Activated CD8-positive, alpha-beta memory T cell treated with anti-CD3 and anti-CD28 coated beads, Interleukin-2, amount 10 ng/mL, durations not matched to agents 7 days and 5 days (primary cell): Measurements from ENCODE around the gene MDH2. TPM values are rescaled to one million over a fixed set of nuclear protein-coding genes. Genes with fewer than 3 reads are reported as not detected.
"Not testable (repeated sequence)": the region's sequence is repeated elsewhere in the genome, so short reads cannot be mapped to it uniquely, and the experiment has no call there.

ENCODE experiments used
- ATAC-seq: fragments of 150-1000 bp; cut with Tn5 transposase; one replicate; pipeline ENCODE4 v1.10.0; 2021; ENCODE audit warnings: moderate library complexity
- CTCF ChIA-PET: fragments of 350-600 bp; sonication (Branson Sonifier 250); formaldehyde crosslinking; loops from one replicate; lab custom pipeline; 2021; ENCODE audit warnings: antibody characterized with exemption; lab: Charles Lee
- DNase-seq: peaks from one replicate; pipeline ENCODE4 v3.0.0-alpha.2; 2020
- H3K27ac Mint-ChIP-seq: one replicate; pipeline ENCODE4 v1.8.0; 2021; ENCODE audit warnings: mild to moderate bottlenecking, mixed read lengths
- H3K27me3 Mint-ChIP-seq: one replicate; pipeline ENCODE4 v1.8.0; 2021; ENCODE audit warnings: mixed read lengths
- H3K36me3 Mint-ChIP-seq: one replicate; pipeline ENCODE4 v1.8.0; 2021; ENCODE audit warnings: mild to moderate bottlenecking, mixed read lengths
- H3K4me1 Mint-ChIP-seq: one replicate; pipeline ENCODE4 v1.8.0; 2021; ENCODE audit warnings: mixed read lengths
- H3K4me3 Mint-ChIP-seq: one replicate; pipeline ENCODE4 v1.8.0; 2021; ENCODE audit warnings: mild to moderate bottlenecking, moderate library complexity, mixed read lengths
- H3K9me3 Mint-ChIP-seq: one replicate; pipeline ENCODE4 v1.8.0; 2022; ENCODE audit warnings: low read depth, mixed read lengths
- total RNA-seq, 2 experiments: library from RNA; stranded (reverse); gene quantifications; one replicate each; pipeline ENCODE4 v1.2.3, GENCODE V29; 2021

Gene MDH2
- total RNA-seq, 2 experiments from 2014 or later, result 186 to 230 TPM

DNA sequence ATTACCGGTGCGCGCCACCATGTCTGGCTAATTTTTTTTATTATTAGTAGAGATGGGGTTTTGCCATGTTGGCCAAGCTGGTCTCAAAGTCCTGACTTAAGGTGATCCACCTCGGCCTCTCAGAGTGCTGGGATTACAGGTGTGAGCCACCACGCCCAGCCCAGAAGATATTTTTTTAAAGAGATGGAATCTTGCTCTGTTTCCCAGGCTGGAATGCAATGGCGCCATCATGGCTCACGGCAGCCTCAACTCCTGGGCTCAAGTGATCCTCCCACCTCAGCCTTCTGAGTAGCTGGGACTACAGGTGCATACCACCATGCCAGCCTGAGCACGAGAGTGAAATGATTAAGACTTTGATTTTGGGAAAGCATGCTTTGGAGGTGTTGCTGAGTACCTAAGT, 4.8 kb downstream of the MDH2 start:
- H3K36me3 Mint-ChIP-seq, result peaks cover 31% of the 10 kb centered on the region
- not testable (repeated sequence) for DNase-seq, H3K27ac Mint-ChIP-seq, H3K27me3 Mint-ChIP-seq, H3K9me3 Mint-ChIP-seq, H3K4me3 Mint-ChIP-seq, ATAC-seq
- CTCF ChIA-PET, result interaction anchor here (1.6 kb wide), 2 partner anchors 33 to 210 kb away, joined by 4 read pairs; no protein-coding TSS in a partner anchor
- peaks cover 47% of the 10 kb centered on the region for H3K4me1 Mint-ChIP-seq

DNA sequence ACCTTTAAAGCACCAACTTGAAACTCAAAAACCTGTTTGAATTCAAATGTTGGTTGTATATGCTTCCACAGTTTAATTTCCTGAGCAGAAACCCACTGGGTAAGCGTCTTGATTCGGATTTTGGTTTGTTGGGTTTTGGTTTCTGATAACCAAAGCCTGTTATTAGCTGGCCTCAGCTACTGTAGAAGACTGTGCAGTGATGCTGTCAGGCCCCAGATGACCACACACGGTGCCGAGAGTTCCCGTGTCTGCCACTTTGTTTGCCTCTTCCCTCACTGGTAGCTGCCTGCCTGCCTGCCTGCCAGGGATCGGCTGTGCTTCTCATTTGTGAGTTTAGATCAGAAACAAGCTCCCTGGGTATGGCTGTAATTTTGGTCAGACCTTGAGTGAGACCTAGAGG, 5.6 kb downstream of the MDH2 start:
- CTCF ChIA-PET, result interaction anchor here (1.6 kb wide), 2 partner anchors 33 to 209 kb away, joined by 4 read pairs; no protein-coding TSS in a partner anchor
- Mint-ChIP-seq H3K27me3 (no peaks in the 10 kb centered on the region), H3K4me3 (no peak overlapping the region), H3K27ac (no peak overlapping the region), H3K4me1 (peaks cover 44% of the 10 kb centered on the region), H3K9me3 (no peaks in the 10 kb centered on the region), H3K36me3 (peaks cover 34% of the 10 kb centered on the region)
- ATAC-seq (no peak), DNase-seq (no peak)

DNA sequence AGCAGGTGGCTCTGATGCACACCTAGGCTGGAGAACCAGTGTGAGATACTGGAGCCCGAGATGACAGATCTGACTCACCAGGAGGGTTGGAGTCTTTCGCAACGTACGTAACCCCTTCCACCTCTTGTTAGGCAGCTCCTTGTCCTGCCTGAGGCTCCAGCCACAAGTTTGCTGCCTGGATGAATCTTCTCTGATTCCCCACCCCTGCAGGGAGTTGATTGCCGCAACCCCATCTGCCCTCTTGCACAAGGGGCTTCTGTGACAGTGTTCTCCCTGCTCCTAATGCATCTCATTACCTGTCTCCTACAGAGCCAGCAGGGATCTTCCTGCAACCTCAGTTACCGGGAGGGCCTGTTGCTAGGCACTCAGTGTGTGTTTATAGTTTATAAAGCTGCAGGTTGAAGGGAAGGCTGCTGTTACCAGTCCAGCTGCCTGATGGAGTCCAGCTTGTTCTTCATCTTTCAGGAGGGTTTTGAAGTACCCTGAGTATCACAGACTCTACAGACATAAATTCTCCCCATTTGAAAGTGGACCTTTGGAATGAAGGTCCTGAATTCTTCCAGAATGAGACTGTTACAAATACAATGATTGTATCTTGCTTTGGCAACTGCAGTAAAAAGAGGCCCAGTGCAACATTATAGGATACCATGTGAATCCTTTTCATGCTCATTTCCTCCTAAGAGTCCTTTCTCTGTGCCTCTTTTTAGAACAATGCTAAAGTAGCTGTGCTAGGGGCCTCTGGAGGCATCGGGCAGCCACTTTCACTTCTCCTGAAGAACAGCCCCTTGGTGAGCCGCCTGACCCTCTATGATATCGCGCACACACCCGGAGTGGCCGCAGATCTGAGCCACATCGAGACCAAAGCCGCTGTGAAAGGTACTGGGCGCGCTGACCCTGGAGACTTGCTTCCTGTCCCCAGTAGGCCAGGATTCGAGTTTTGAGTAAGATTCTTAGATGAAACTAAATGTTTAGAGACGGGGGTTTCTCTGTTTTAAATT, 6.5 kb downstream of the MDH2 start:
- ATAC-seq (no peak), DNase-seq (no peak)
- CTCF ChIA-PET, result interaction anchor here (1.6 kb wide), 1 partner anchor 34 kb away, joined by 4 read pairs; no protein-coding TSS in a partner anchor
- Mint-ChIP-seq H3K4me3 (no peak overlapping the region), H3K36me3 (peaks cover 32% of the 10 kb centered on the region), H3K27me3 (no peaks in the 10 kb centered on the region), H3K27ac (no peak overlapping the region), H3K9me3 (no peaks in the 10 kb centered on the region), H3K4me1 (peaks cover 36% of the 10 kb centered on the region)

DNA sequence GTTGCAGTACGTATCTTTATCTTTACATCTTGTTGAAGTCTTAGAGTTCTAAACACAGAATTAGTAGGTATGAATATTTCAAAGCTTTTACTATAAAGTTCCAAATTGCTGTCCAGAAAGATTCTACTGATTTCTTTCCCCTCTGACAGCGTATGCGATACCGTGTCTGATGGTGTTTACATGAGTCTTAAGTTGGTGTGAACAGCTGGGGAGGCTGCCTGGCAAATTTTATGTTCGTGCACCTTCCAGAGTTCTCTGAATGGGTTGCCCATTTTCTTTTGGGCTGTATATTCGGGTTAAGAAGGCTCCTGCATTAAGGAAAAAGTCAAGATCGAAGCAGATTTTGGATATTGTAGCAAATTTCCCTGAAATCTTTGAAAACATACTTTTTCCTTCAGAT, 8.3 kb downstream of the MDH2 start:
- H3K4me3 Mint-ChIP-seq, result no peak overlapping the region
- H3K27ac Mint-ChIP-seq, result no peak overlapping the region
- peaks cover 22% of the 10 kb centered on the region for H3K4me1 Mint-ChIP-seq
- H3K9me3 Mint-ChIP-seq, result no peaks in the 10 kb centered on the region
- no peaks in the 10 kb centered on the region for H3K27me3 Mint-ChIP-seq
- peaks cover 35% of the 10 kb centered on the region for H3K36me3 Mint-ChIP-seq
- DNase-seq (no peak), ATAC-seq (no peak)
- CTCF ChIA-PET, result interaction anchor here (0.8 kb wide), 1 partner anchor 36 kb away, joined by 3 read pairs; no protein-coding TSS in a partner anchor

DNA sequence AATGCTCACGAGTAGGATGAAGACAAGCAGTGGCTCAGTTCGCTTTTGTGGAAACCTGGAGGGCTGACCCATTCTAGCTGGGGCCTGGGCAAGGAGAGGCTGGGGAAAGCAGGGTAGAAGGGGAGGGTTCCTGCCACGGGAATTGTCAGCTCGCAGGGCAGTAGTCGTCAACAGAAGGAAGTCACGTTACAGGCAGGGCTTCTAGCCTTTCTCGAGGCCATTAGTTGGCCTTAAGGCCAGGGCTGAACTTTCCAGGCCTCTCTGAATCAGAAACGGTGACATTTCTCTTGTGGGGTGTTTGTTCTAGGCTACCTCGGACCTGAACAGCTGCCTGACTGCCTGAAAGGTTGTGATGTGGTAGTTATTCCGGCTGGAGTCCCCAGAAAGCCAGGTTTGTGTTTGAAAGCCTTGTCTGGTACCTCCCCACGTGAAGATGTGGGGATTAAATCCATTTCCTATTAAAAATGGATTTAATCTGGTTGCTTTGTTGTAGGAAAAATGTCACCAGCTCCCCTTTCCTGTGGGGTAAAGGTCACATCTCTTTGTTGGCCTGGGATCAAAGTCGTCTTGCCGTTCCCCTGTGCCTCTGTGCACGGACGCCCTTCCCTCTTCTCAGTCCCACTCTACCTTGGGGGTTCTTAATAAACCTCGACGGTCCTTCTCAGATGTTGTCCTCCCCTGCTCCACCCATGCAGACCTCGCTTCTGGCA, 9.4 kb downstream of the MDH2 start:
- H3K36me3 Mint-ChIP-seq, result peaks cover 35% of the 10 kb centered on the region
- H3K9me3 Mint-ChIP-seq, result no peaks in the 10 kb centered on the region
- no peak for ATAC-seq
- H3K4me3 Mint-ChIP-seq, result no peak overlapping the region
- peaks cover 14% of the 10 kb centered on the region for H3K4me1 Mint-ChIP-seq
- no peak for DNase-seq
- CTCF ChIA-PET, result interaction anchor here (0.8 kb wide), 1 partner anchor 37 kb away, joined by 3 read pairs; no protein-coding TSS in a partner anchor
- H3K27me3 Mint-ChIP-seq, result no peaks in the 10 kb centered on the region
- no peak overlapping the region for H3K27ac Mint-ChIP-seq

DNA sequence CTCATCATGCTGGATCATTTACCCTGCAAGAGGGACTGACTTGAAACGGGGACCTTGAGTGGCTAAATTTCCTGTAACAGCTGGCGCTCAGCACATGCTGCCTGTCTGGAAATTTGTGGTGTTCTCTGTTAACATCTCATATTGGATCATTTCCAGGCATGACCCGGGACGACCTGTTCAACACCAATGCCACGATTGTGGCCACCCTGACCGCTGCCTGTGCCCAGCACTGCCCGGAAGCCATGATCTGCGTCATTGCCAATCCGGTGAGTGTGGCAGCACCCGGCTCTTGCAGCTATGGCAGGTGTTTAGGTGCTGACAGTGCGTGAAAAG, 9.9 kb downstream of the MDH2 start:
- no peaks in the 10 kb centered on the region for H3K9me3 Mint-ChIP-seq
- peaks cover 11% of the 10 kb centered on the region for H3K4me1 Mint-ChIP-seq
- peaks cover 35% of the 10 kb centered on the region for H3K36me3 Mint-ChIP-seq
- no peak for ATAC-seq
- no peak overlapping the region for H3K27ac Mint-ChIP-seq
- H3K4me3 Mint-ChIP-seq, result no peak overlapping the region
- no peaks in the 10 kb centered on the region for H3K27me3 Mint-ChIP-seq
- DNase-seq, result no peak
- CTCF ChIA-PET, result no interaction called here

DNA sequence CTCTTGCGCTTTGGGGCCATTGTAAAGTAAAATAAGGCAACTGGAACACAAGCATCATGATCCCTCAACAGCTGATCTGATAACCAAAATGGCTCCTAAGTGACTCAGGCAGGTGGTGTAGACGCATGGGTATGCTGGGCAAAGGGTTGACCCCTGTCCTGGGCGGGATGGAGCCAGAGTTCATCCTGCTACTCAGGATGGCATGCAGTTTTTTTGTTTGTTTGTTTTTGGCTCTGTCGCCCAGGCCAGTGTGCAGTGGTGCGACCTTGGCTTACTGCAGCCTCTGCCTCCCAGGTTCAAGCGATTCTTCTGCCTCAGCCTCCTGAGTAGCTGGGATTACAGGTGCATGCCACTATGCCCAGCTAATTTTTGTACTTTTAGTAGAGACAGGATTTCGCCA, 10.8 kb downstream of the MDH2 start:
- H3K36me3 Mint-ChIP-seq, result peaks cover 34% of the 10 kb centered on the region
- DNase-seq, H3K9me3 Mint-ChIP-seq, H3K4me1 Mint-ChIP-seq, H3K27me3 Mint-ChIP-seq, H3K27ac Mint-ChIP-seq, ATAC-seq, H3K4me3 Mint-ChIP-seq: not testable (repeated sequence)
- CTCF ChIA-PET, result interaction anchor here (0.6 kb wide), 1 partner anchor 1010 kb away, joined by 3 read pairs; no protein-coding TSS in a partner anchor

DNA sequence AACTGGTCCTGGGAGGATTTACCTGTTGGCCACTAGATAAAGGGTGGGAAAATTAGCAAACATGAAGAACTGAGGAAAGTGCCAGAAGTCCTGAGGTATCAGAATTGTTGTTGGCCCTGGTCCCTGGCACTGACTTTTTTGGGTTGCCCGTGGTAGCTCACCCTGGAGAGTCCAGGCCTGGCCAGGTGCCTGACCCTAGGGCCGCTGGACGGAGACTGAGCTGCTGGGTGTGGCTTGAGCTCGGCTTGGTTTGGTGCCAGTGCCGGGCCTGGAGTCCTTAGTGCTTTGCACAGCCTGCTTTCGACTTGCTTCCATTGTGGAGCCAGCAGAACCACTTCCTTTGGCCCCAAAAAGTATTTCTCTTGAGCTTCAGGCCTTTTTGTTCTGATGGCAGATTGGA, 12.9 kb downstream of the MDH2 start:
- no peaks in the 10 kb centered on the region for H3K9me3 Mint-ChIP-seq
- DNase-seq, result no peak
- CTCF ChIA-PET, result interaction anchor here (0.6 to 0.8 kb wide), 2 partner anchors 14 to 18 kb away, joined by 3 read pairs; no protein-coding TSS in a partner anchor
- H3K36me3 Mint-ChIP-seq, result peaks cover 46% of the 10 kb centered on the region
- no peak overlapping the region for H3K4me3 Mint-ChIP-seq
- no peak overlapping the region for H3K27ac Mint-ChIP-seq
- no peak for ATAC-seq
- H3K4me1 Mint-ChIP-seq, result peaks cover 13% of the 10 kb centered on the region
- no peaks in the 10 kb centered on the region for H3K27me3 Mint-ChIP-seq

DNA sequence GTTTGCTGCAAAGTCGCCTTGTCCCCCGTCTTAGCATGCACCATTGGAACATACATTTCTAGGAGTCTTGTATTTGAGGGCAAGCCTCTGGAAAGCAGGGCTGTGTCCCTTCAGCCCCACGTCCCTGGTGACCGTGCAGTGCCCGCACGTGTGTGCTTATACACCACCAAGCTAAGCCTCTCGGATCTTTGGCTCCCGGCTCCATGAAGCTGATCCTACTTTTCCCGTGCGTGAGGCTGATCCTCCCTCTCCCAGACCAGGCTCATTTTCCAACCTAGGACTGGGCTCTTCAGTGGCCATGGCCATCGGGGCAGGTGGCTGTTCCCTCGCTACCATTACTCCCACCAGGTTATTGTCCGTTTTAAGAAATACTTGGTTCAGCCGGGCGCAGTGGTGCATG, 14.3 kb downstream of the MDH2 start:
- CTCF ChIA-PET, result no interaction called here
- H3K9me3 Mint-ChIP-seq, result no peaks in the 10 kb centered on the region
- ATAC-seq (no peak), DNase-seq (no peak)
- no peak overlapping the region for H3K4me3 Mint-ChIP-seq
- peaks cover 56% of the 10 kb centered on the region for H3K36me3 Mint-ChIP-seq
- H3K27ac Mint-ChIP-seq, result no peak overlapping the region
- peaks cover 13% of the 10 kb centered on the region for H3K4me1 Mint-ChIP-seq
- H3K27me3 Mint-ChIP-seq, result no peaks in the 10 kb centered on the region

DNA sequence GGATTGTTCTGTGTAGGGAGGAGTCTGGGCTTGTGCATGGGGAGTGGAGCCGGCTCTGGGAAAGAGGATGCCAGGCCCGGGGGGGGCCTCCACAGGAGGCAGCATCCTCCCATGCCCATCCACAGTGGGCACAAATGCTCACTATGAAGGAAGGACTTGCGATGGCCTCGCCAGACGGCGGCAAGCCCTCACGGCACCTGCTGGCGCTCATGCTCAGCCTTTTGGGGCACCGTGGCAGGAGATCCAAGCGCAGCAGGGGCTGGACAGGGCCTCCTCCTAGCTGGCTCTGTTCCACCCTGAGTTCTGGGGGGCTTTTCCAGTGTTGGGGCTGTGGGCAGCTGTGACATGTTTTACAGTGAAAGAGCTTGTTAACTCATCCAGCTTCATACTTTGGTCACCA, 15.2 kb downstream of the MDH2 start:
- H3K9me3 Mint-ChIP-seq, result no peaks in the 10 kb centered on the region
- no peak overlapping the region for H3K27ac Mint-ChIP-seq

DNA sequence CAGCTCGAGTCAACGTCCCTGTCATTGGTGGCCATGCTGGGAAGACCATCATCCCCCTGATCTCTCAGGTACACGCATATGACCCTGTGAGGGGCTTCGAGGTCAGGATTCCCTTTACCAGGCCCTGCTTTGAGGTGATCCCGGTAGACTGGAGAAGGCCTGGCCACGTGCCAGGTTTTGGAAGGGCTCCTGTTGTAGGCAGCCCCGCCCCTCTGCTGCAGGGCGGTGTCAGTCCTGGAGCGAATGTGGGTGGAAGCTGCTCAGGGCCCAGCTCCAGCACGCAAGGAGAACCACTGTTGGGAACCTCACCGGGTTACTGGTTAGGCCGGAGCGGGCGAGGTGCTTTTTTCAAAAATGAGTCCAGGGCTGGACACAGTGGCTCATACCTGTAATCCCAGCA, 15.6 kb downstream of the MDH2 start:
- ATAC-seq (no peak), DNase-seq (no peak)
- H3K4me3 Mint-ChIP-seq, result no peak overlapping the region
- H3K4me1 Mint-ChIP-seq, result peaks cover 13% of the 10 kb centered on the region
- H3K36me3 Mint-ChIP-seq, result peaks cover 46% of the 10 kb centered on the region
- H3K9me3 Mint-ChIP-seq, result no peaks in the 10 kb centered on the region
- no peaks in the 10 kb centered on the region for H3K27me3 Mint-ChIP-seq
- CTCF ChIA-PET, result no interaction called here
- H3K27ac Mint-ChIP-seq, result no peak overlapping the region

More for the DNA sequence above, 15.2 kb downstream of the MDH2 start:
- ATAC-seq, result no peak
- Mint-ChIP-seq H3K4me1 (peaks cover 13% of the 10 kb centered on the region), H3K4me3 (no peak overlapping the region), H3K27me3 (no peaks in the 10 kb centered on the region), H3K36me3 (peaks cover 50% of the 10 kb centered on the region)
- DNase-seq, result no peak
- CTCF ChIA-PET, result no interaction called here

DNA sequence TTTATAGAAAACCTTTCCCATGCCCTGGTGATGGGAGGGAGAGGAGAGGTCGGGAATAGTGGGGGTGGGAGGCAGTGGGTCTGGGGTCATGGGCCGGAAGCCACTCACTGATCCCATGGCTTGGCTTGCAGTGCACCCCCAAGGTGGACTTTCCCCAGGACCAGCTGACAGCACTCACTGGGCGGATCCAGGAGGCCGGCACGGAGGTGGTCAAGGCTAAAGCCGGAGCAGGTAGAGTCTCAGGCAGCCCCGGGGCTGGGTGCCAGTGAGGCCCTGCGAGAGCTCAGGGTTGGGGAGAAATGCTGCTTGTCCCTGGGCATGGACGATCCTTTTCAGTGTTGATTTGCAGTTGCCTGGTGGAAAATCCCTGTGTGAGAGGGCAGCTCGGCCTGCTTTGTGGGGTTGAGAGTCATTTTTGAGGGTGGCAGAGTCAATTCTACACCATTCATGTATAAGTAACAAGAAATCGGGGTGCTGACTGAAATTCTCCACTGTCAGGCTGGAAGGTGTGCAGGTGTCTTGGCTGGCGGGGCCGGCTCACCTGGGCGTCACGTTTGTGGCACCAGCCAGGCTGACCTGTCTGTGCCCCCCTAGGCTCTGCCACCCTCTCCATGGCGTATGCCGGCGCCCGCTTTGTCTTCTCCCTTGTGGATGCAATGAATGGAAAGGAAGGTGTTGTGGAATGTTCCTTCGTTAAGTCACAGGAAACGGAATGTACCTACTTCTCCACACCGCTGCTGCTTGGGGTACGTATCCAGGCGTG, 16.5 kb downstream of the MDH2 start:
- Mint-ChIP-seq H3K9me3 (no peaks in the 10 kb centered on the region), H3K4me3 (no peak overlapping the region), H3K36me3 (peaks cover 43% of the 10 kb centered on the region), H3K4me1 (peaks cover 13% of the 10 kb centered on the region), H3K27ac (no peak overlapping the region), H3K27me3 (no peaks in the 10 kb centered on the region)
- DNase-seq (no peak), ATAC-seq (no peak)
- CTCF ChIA-PET, result no interaction called here
